Naive B cell (primary cell): ENCODE results near the gene ASB18. TPM values are rescaled to one million over a fixed set of nuclear protein-coding genes. Genes with fewer than 3 reads are reported as not detected.

Source experiments
- ATAC-seq, 2 donors: fragments of 150-1000 bp; cut with Tn5 transposase; 2 replicates each; pipeline ENCODE4 v1.10.0; 2021; ENCODE audit warnings: low read depth in 2 of 2, mild to moderate bottlenecking in 2 of 2, moderate library complexity in 2 of 2
- DNase-seq: peaks from one replicate; pipeline ENCODE4 v3.0.0; 2022
- H3K27ac Mint-ChIP-seq, 6 donors: one replicate each; pipeline ENCODE4 v1.8.0; 2020 to 2022; ENCODE audit warnings: mild to moderate bottlenecking in 6 of 6, mixed read lengths in 6 of 6, moderate library complexity in 5 of 6, inconsistent platforms in 2 of 6
- H3K27me3 Mint-ChIP-seq, 3 donors: one replicate each; pipeline ENCODE4 v1.8.0; 2021 to 2022; ENCODE audit warnings: mixed read lengths in 3 of 3, mild to moderate bottlenecking in 1 of 3
- H3K36me3 Mint-ChIP-seq, 2 donors: one replicate each; pipeline ENCODE4 v1.8.0; 2020 to 2022; ENCODE audit warnings: mixed read lengths in 2 of 2, inconsistent platforms in 1 of 2, mild to moderate bottlenecking in 1 of 2
- H3K4me1 Mint-ChIP-seq, 3 donors: one replicate each; pipeline ENCODE4 v1.8.0; 2020 to 2022; ENCODE audit warnings: mixed read lengths in 3 of 3, inconsistent platforms in 1 of 3, mild to moderate bottlenecking in 1 of 3, moderate library complexity in 1 of 3
- H3K4me3 Mint-ChIP-seq, 8 donors: one replicate each; pipeline ENCODE4 v1.8.0; 2020 to 2022; ENCODE audit warnings: mild to moderate bottlenecking in 8 of 8, mixed read lengths in 8 of 8, moderate library complexity in 8 of 8, inconsistent platforms in 2 of 8
- H3K9me3 Mint-ChIP-seq, 7 donors: one replicate each; pipeline ENCODE4 v1.8.0; 2020 to 2022; ENCODE audit warnings: mixed read lengths in 7 of 7, mild to moderate bottlenecking in 5 of 7, inconsistent platforms in 2 of 7, moderate library complexity in 1 of 7
- polyA plus RNA-seq, 6 donors: library from polyadenylated mRNA; unstranded; fragments of 300-500 nt; fragmentation: Illumina TruSeq; gene quantifications; one replicate each; pipeline ENCODE4 v1.2.3, GENCODE V29; 2021; ENCODE audit warnings: low read depth in 6 of 6

Gene ASB18
- polyA plus RNA-seq, 6 donors from 2014 or later, result not detected

DNA sequence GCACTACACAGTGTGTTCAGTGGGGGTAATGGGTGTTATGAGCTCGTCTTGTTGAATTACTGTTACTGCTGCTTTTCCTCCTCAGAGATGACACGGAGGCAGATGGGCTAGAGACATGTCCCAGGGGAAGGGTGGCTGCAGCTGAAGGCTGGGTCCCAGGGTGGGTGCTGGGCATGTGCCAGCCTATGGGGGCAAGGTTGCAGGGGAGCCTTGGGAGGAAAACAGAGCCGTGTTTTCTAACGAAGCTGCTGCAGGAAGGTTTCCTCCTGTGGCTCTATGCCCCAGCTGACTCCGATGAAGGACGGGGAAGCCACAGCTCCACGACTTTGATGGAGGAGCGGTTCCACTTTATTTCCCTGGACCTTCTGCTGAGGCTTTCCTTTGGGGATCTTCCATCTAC is 42.4 kb downstream of the ASB18 start:
- H3K4me3 Mint-ChIP-seq, result no peak overlapping the region
- DNase-seq (no peak), ATAC-seq (no peak)
- H3K27me3 Mint-ChIP-seq, result peaks cover 4 to 14% (median 9%) of the 10 kb centered on the region in 3 donors
- H3K4me1 Mint-ChIP-seq, result no peaks in the 10 kb centered on the region
- no peak overlapping the region for H3K27ac Mint-ChIP-seq
- H3K36me3 Mint-ChIP-seq, result peaks cover 0 to 4% of the 10 kb centered on the region in 2 donors
- H3K9me3 Mint-ChIP-seq, result peaks cover 0 to 22% (median 15%) of the 10 kb centered on the region in 7 donors

GRCh38 chr2:236219411-236219810 is 44.8 kb downstream of the ASB18 start:
- peaks cover 13 to 34% (median 19%) of the 10 kb centered on the region in 3 donors for H3K27me3 Mint-ChIP-seq
- ATAC-seq (no peak), DNase-seq (no peak)
- H3K36me3 Mint-ChIP-seq, result peaks cover 0 to 4% of the 10 kb centered on the region in 2 donors
- H3K4me3 Mint-ChIP-seq, result no peak overlapping the region
- peaks cover 0 to 4% (median 0%) of the 10 kb centered on the region in 3 donors for H3K4me1 Mint-ChIP-seq
- peaks cover 5 to 21% (median 11%) of the 10 kb centered on the region in 7 donors for H3K9me3 Mint-ChIP-seq
- H3K27ac Mint-ChIP-seq, result no peak overlapping the region

- no peak for ATAC-seq
- H3K4me3 Mint-ChIP-seq, result no peak overlapping the region
- no peak for DNase-seq
- H3K27me3 Mint-ChIP-seq, result peaks cover 13 to 42% (median 19%) of the 10 kb centered on the region in 3 donors
- H3K9me3 Mint-ChIP-seq, result peaks cover 0 to 13% (median 5%) of the 10 kb centered on the region in 7 donors
- peaks cover 0 to 4% (median 0%) of the 10 kb centered on the region in 3 donors for H3K4me1 Mint-ChIP-seq
- H3K27ac Mint-ChIP-seq, result no peak overlapping the region
- peaks cover 0 to 4% of the 10 kb centered on the region in 2 donors for H3K36me3 Mint-ChIP-seq
Observed at GRCh38 chr2:236217926-236218325, 46.3 kb downstream of the ASB18 start.

- DNase-seq (no peak), ATAC-seq (no peak)
- Mint-ChIP-seq H3K4me1 (peaks cover 0 to 4% (median 0%) of the 10 kb centered on the region in 3 donors), H3K36me3 (peaks cover 0 to 4% of the 10 kb centered on the region in 2 donors), H3K4me3 (no peak overlapping the region), H3K27me3 (peaks cover 13 to 42% (median 19%) of the 10 kb centered on the region in 3 donors), H3K9me3 (peaks cover 0 to 12% (median 5%) of the 10 kb centered on the region in 7 donors), H3K27ac (no peak overlapping the region)
Observed at GRCh38 chr2:236216711-236217110, 47.5 kb downstream of the ASB18 start.

GRCh38 chr2:236215761-236216333 is 48.4 kb downstream of the ASB18 start:
- no peak overlapping the region for H3K27ac Mint-ChIP-seq
- DNase-seq (no peak), ATAC-seq (no peak)
- H3K27me3 Mint-ChIP-seq, result peaks cover 13 to 42% (median 27%) of the 10 kb centered on the region in 3 donors
- no peaks in the 10 kb centered on the region for H3K36me3 Mint-ChIP-seq
- no peak overlapping the region for H3K4me3 Mint-ChIP-seq
- H3K4me1 Mint-ChIP-seq, result peaks cover 0 to 4% (median 0%) of the 10 kb centered on the region in 3 donors
- peaks cover 0 to 12% (median 5%) of the 10 kb centered on the region in 7 donors for H3K9me3 Mint-ChIP-seq

GRCh38 chr2:236215196-236215595 is 49.0 kb downstream of the ASB18 start:
- DNase-seq (no peak), ATAC-seq (no peak)
- Mint-ChIP-seq H3K36me3 (no peaks in the 10 kb centered on the region), H3K4me3 (no peak overlapping the region), H3K4me1 (peaks cover 0 to 4% (median 0%) of the 10 kb centered on the region in 3 donors), H3K9me3 (peaks cover 0 to 12% (median 5%) of the 10 kb centered on the region in 7 donors), H3K27ac (no peak overlapping the region), H3K27me3 (peaks cover 13 to 39% (median 29%) of the 10 kb centered on the region in 3 donors)

DNA sequence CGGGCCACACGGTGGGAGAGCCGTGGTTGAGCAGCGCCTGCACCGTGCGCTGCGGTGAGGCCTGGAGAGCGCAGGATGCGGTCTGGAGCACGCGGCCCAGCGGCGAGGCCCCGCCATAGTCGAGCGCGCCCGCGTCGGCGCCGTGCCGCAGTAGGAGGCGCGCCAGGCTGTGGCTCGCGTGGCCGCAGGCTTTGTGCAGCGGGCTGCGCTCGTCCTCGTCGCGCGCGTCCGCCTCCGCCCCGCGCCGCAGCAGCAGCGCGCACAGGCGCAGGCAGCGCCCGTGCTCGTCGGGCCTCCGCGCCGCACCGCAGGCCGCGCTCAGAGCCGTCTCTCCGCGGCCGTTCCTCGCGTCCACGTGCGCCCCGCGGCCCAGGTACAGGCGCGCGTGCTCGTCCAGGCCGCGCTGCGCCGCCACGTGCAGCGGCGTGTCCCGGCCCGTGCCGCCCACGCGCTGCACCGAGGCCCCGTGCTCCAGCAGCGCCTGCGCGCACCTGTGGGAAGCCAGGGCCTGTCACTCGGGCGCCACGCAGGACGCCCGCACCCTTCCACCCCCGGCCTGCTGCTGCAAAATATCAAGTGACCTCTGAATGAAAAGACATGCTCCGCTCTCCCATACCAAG is 49.7 kb downstream of the ASB18 start:
- H3K27me3 Mint-ChIP-seq, result peaks cover 13 to 41% (median 29%) of the 10 kb centered on the region in 3 donors
- DNase-seq (no peak), ATAC-seq (no peak)
- H3K9me3 Mint-ChIP-seq, result peaks cover 0 to 12% (median 5%) of the 10 kb centered on the region in 7 donors
- H3K27ac Mint-ChIP-seq, result no peak overlapping the region
- H3K36me3 Mint-ChIP-seq, result no peaks in the 10 kb centered on the region
- peaks cover 0 to 4% (median 0%) of the 10 kb centered on the region in 3 donors for H3K4me1 Mint-ChIP-seq
- H3K4me3 Mint-ChIP-seq, result no peak overlapping the region

- H3K27me3 Mint-ChIP-seq, result peaks cover 14 to 37% (median 21%) of the 10 kb centered on the region in 3 donors
- H3K9me3 Mint-ChIP-seq, result peaks cover under 1 to 21% (median 10%) of the 10 kb centered on the region in 7 donors
- peaks cover 0 to 4% (median 0%) of the 10 kb centered on the region in 3 donors for H3K4me1 Mint-ChIP-seq
- no peak for ATAC-seq
- H3K27ac Mint-ChIP-seq, result no peak overlapping the region
- no peak for DNase-seq
- no peaks in the 10 kb centered on the region for H3K36me3 Mint-ChIP-seq
- no peak overlapping the region for H3K4me3 Mint-ChIP-seq
Observed at GRCh38 chr2:236211296-236211695, 52.9 kb downstream of the ASB18 start.

- H3K4me3 Mint-ChIP-seq, result no peak overlapping the region
- peaks cover 4 to 27% (median 9%) of the 10 kb centered on the region in 7 donors for H3K9me3 Mint-ChIP-seq
- no peaks in the 10 kb centered on the region for H3K36me3 Mint-ChIP-seq
- H3K4me1 Mint-ChIP-seq, result peaks cover 0 to under 1% (median 0%) of the 10 kb centered on the region in 3 donors
- H3K27me3 Mint-ChIP-seq, result peaks cover 9 to 35% (median 13%) of the 10 kb centered on the region in 3 donors
- DNase-seq (no peak), ATAC-seq (no peak)
- no peak overlapping the region for H3K27ac Mint-ChIP-seq
Observed at GRCh38 chr2:236210536-236210935, 53.7 kb downstream of the ASB18 start.

DNA sequence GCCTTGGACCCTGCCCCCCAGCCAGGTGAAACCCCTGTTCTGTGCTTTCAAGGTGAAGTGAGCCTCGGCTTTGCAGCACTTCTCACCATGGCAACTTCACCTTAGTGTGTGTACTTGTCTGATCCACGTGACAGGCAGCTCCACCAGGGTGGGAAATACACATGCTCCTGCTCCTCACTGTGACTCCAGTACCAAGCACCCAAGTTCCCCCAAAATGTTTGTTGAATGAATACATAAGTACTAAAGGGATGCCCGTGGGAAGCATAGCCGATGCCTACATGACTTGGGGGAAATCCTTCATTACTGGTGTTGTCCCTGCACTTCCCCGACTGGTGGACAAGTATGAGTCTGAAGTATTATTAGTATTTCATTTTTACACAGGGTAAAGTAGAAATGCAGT is 54.2 kb downstream of the ASB18 start:
- H3K27ac Mint-ChIP-seq, result peak overlapping the region in 1 of 6 donors; percentile 57
- no peak overlapping the region for H3K4me3 Mint-ChIP-seq
- H3K36me3 Mint-ChIP-seq, result no peaks in the 10 kb centered on the region
- ATAC-seq (no peak), DNase-seq (no peak)
- H3K27me3 Mint-ChIP-seq, result peaks cover 9 to 30% (median 10%) of the 10 kb centered on the region in 3 donors
- peaks cover 4 to 27% (median 8%) of the 10 kb centered on the region in 7 donors for H3K9me3 Mint-ChIP-seq
- H3K4me1 Mint-ChIP-seq, result no peaks in the 10 kb centered on the region

DNA sequence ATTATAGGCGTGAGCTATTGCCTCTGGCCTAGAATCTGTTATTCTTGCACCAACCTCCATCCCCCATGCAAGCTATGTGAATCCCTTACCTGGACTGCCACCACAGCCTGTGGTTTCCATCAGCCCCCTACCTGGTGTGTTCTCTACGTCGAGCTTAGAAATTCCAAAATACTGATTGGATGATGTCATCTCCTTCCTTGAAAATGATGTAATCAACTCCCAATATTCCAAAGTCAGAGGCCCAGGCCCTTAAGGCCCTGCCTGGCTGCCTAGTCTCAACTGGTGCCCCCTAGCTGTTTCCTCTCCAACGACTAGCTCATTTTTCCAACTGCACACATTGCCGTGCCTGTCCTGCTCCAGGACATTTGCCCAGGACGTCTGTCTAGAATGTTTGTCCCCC is 54.7 kb downstream of the ASB18 start:
- peaks cover 4 to 27% (median 8%) of the 10 kb centered on the region in 7 donors for H3K9me3 Mint-ChIP-seq
- DNase-seq (no peak), ATAC-seq (no peak)
- H3K27ac Mint-ChIP-seq, result peak overlapping the region in 1 of 6 donors; percentile 57
- H3K36me3 Mint-ChIP-seq, result no peaks in the 10 kb centered on the region
- H3K27me3 Mint-ChIP-seq, result peaks cover 9 to 27% (median 10%) of the 10 kb centered on the region in 3 donors
- H3K4me3 Mint-ChIP-seq, result peak overlapping the region in 1 of 8 donors; percentile 48
- no peaks in the 10 kb centered on the region for H3K4me1 Mint-ChIP-seq

DNA sequence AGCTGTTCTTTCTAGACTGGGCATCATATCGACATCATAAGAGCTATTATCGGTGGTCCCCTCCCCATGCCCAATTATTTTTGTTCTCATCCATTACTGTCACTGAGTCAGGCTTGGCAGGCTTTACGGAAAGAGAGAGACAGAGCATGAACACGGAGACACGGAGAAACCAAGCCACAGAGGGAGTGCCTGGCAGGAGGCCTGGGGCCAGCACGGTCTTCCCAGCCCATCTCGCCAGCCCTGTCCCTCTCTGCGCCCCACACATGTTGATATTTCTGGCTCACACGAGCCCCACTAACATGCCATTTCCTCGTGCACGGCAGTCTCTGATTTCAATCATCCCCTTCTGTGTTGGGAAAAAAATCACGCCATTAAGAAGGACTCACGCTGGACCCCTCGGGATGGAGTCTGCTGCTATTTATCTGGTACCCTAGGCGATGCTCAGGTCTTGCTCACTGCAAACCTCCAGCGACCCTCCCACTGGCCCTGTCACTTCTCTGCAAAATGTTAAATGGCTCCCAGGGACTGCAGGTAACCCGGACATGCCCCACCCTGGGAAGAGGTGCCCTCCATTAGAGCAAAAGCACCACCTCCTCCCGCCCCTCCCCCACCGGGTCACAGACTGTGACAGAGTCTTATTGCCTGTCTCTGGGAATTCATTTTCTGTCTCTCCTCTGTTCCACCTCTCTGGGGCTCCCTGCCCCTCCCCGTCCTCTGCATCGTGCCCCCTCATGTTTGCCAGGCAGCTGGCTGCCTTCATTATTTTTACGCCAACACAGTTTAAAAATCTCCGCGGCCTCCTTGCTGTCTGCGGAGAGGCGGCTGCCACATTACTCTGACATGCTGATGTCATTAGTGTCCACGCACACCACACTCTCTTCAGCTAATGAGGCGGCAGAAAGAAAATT is 55.9 kb downstream of the ASB18 start:
- no peak for ATAC-seq
- no peak for DNase-seq
- H3K4me1 Mint-ChIP-seq, result no peaks in the 10 kb centered on the region
- no peaks in the 10 kb centered on the region for H3K36me3 Mint-ChIP-seq
- peaks cover 5 to 22% (median 10%) of the 10 kb centered on the region in 3 donors for H3K27me3 Mint-ChIP-seq
- H3K4me3 Mint-ChIP-seq, result no peak overlapping the region
- peaks cover 4 to 27% (median 8%) of the 10 kb centered on the region in 7 donors for H3K9me3 Mint-ChIP-seq
- H3K27ac Mint-ChIP-seq, result no peak overlapping the region

- no peaks in the 10 kb centered on the region for H3K36me3 Mint-ChIP-seq
- H3K27me3 Mint-ChIP-seq, result peaks cover 5 to 20% (median 10%) of the 10 kb centered on the region in 3 donors
- no peak for ATAC-seq
- DNase-seq, result no peak
- H3K4me3 Mint-ChIP-seq, result no peak overlapping the region
- H3K9me3 Mint-ChIP-seq, result peaks cover 4 to 27% (median 6%) of the 10 kb centered on the region in 7 donors
- peak overlapping the region in 1 of 6 donors; percentile 1 for H3K27ac Mint-ChIP-seq
- H3K4me1 Mint-ChIP-seq, result no peaks in the 10 kb centered on the region
Observed at GRCh38 chr2:236207472-236207871, 56.7 kb downstream of the ASB18 start.
